OCI-LY7 (cell line): ENCODE data around the gene ANKRD11. TPM values are rescaled to one million over a fixed set of nuclear protein-coding genes. Genes with fewer than 3 reads are reported as not detected.
"Not testable (repeated sequence)": the region's sequence is repeated elsewhere in the genome, so short reads cannot be mapped to it uniquely, and the experiment has no call there.

Source experiments
- BruUV-seq: library from RNA; stranded (reverse); fragments of 400-500 nt; replicated peaks from 2 replicates; lab custom pipeline; 2021; lab: Mats Ljungman, UMichigan
- CTCF ChIA-PET: fragments of 300-600 bp; sonication (Branson Sonifier 250); formaldehyde crosslinking; loops from one replicate; lab custom pipeline; 2022; ENCODE audit warnings: antibody characterized with exemption; ENCODE audit not compliant: unreplicated experiment; lab: Charles Lee
- POLR2A ChIA-PET: fragments of 300-600 bp; sonication (Branson Sonifier 250); formaldehyde crosslinking; loops from one replicate; lab custom pipeline; 2022; ENCODE audit warnings: antibody characterized with exemption; lab: Charles Lee
- DNase-seq: peaks from one replicate; pipeline ENCODE4 v3.0.0-alpha.2; 2015; ENCODE audit warnings: low spot score
- H2AFZ ChIP-seq: fragments of 200-600 bp; sonication (generic), shearing (Covaris generic); 2 replicates; pipeline ENCODE4 v1.6.1; 2014; ENCODE audit warnings: mild to moderate bottlenecking, antibody characterized with exemption, low read length, moderate library complexity
- H3K27ac ChIP-seq: fragments of 200-600 bp; sonication (generic); 2 replicates; pipeline ENCODE4 v1.5.1; 2014; ENCODE audit warnings: mixed run types, low read depth, mild to moderate bottlenecking, moderate library complexity, low read length, inconsistent platforms; ENCODE audit not compliant: poor library complexity, severe bottlenecking
- H3K36me3 ChIP-seq: fragments of 200-600 bp; sonication (generic); 2 replicates; pipeline ENCODE4 v1.6.1; 2014; ENCODE audit warnings: mild to moderate bottlenecking, antibody characterized with exemption, low read length, moderate library complexity, mixed read lengths; ENCODE audit not compliant: insufficient read depth
- H3K4me1 ChIP-seq: fragments of 200-600 bp; sonication (generic); 2 replicates; pipeline ENCODE4 v1.5.1; 2014; ENCODE audit warnings: mild to moderate bottlenecking, low read length; ENCODE audit not compliant: insufficient read depth, poor library complexity, severe bottlenecking
- H3K4me2 ChIP-seq: fragments of 200-600 bp; sonication (generic); 2 replicates; pipeline ENCODE4 v1.6.1; 2014; ENCODE audit warnings: mild to moderate bottlenecking, low read length
- H3K4me3 ChIP-seq: fragments of 200-600 bp; sonication (generic); 2 replicates; pipeline ENCODE4 v1.5.1; 2014; ENCODE audit warnings: mild to moderate bottlenecking, low read depth, low read length; ENCODE audit not compliant: poor library complexity, severe bottlenecking
- H3K79me2 ChIP-seq: fragments of 200-600 bp; sonication (generic); 2 replicates; pipeline ENCODE4 v1.6.1; 2016; ENCODE audit warnings: low read depth, mild to moderate bottlenecking, low read length, moderate library complexity, mixed read lengths; ENCODE audit not compliant: insufficient read depth
- H3K9me2 ChIP-seq: fragments of 200-600 bp; sonication (generic); 2 replicates; pipeline ENCODE4 v1.6.1; 2016; ENCODE audit warnings: mild to moderate bottlenecking, low read length, mixed read lengths; ENCODE audit not compliant: insufficient read depth
- H3K9me3 ChIP-seq: fragments of 200-600 bp; sonication (generic); 2 replicates; pipeline ENCODE4 v1.6.1; 2014; ENCODE audit warnings: mild to moderate bottlenecking, mixed run types, low read length, mixed read lengths
- H4K20me1 ChIP-seq: fragments of 200-600 bp; sonication (generic); 2 replicates; pipeline ENCODE4 v1.6.1; 2014; ENCODE audit warnings: mild to moderate bottlenecking, antibody characterized with exemption, low read length, moderate library complexity, mixed read lengths; ENCODE audit not compliant: insufficient read depth
- EZH2phosphoT487 ChIP-seq: fragments of 200-600 bp; sonication (generic); IDR thresholded peaks from 2 replicates; pipeline ENCODE4 v1.6.1; 2018; ENCODE audit warnings: low read depth, borderline replicate concordance, mild to moderate bottlenecking, mixed run types, antibody characterized with exemption, low read length, moderate library complexity, mixed read lengths
- intact Hi-C: fragments of 100-400 bp; cut with micrococcal nuclease; formaldehyde crosslinking; loops from one replicate; pipeline ENCODE4 v1.10.0; 2022; ENCODE audit not compliant: unreplicated experiment
- total RNA-seq, 2 experiments: library from RNA; depleted of rRNA in 1 of 2; stranded (reverse); fragments of >200 nt in 1 of 2; shearing (Covaris generic) in 1 of 2; gene quantifications; 2 replicates each; pipeline ENCODE4 v1.2.3, GENCODE V29; 2014 to 2022
- TF ChIP-seq, protein P1 (sequence below): fragments of 200-600 bp; sonication (generic); conservative IDR thresholded peaks from 2 replicates; pipeline ENCODE4 v1.5.1; 2014; ENCODE audit warnings: mild to moderate bottlenecking, antibody characterized with exemption, low read length, moderate library complexity, mixed read lengths

ANKRD11 gene
- total RNA-seq, 2 experiments from 2014 or later: 89.1 to 251 TPM

DNA sequence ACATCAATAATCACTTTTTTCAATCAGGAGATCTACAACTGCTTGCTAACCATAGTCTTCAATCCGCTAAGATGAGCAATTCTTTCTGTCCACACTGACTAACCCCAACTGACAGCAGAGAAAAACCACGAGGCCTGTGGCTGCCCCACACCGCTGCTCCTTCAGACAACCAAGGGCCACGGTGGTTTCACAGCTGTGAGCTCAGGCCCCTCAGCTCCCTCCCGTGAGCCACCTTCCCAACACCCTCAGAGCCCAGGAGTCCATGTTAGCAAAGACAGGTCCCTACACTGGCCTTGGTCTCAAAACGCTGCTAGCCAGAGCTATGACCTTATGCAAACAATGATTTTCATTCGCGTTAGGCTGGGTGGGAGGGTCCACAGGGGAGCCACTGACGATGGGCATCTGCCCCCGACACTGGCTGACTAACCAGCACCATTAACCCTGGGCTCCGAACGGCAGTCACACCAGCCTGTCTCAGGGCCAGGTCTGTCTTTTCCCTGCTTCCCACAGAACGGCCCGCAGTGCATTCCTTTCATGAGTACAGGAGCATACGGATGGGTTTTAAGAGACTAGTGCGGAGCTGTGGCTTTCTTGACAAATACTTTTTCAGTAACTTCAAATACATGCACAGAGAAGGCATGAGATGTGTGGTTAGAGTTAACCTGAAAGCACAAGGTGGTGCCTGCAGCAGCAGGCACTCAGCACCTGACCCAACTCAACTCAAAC, 67.3 kb downstream of the ANKRD11 start:
- H3K9me2 ChIP-seq: no peaks in the 10 kb centered on the region
- H3K4me1 ChIP-seq: peaks cover 3% of the 10 kb centered on the region
- H3K9me3 ChIP-seq: no peaks in the 10 kb centered on the region
- TF ChIP-seq EZH2phosphoT487: no peak
- TF ChIP-seq, protein P1, sequence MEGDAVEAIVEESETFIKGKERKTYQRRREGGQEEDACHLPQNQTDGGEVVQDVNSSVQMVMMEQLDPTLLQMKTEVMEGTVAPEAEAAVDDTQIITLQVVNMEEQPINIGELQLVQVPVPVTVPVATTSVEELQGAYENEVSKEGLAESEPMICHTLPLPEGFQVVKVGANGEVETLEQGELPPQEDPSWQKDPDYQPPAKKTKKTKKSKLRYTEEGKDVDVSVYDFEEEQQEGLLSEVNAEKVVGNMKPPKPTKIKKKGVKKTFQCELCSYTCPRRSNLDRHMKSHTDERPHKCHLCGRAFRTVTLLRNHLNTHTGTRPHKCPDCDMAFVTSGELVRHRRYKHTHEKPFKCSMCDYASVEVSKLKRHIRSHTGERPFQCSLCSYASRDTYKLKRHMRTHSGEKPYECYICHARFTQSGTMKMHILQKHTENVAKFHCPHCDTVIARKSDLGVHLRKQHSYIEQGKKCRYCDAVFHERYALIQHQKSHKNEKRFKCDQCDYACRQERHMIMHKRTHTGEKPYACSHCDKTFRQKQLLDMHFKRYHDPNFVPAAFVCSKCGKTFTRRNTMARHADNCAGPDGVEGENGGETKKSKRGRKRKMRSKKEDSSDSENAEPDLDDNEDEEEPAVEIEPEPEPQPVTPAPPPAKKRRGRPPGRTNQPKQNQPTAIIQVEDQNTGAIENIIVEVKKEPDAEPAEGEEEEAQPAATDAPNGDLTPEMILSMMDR: no peak
- CTCF ChIA-PET: no interaction called here
- H2AFZ ChIP-seq: no peak overlapping the region
- POLR2A ChIA-PET: interaction anchor here (0.6 to 0.9 kb wide), 3 partner anchors 12 to 550 kb away, joined by 3 to 4 read pairs (median 3); no protein-coding TSS in a partner anchor
- intact Hi-C loops: no loop called here
- H4K20me1 ChIP-seq: peaks cover 40% of the 10 kb centered on the region
- peaks cover 61% of the 10 kb centered on the region for H3K36me3 ChIP-seq
- H3K27ac ChIP-seq: no peak overlapping the region
- DNase-seq: no peak
- H3K4me2 ChIP-seq: no peak overlapping the region
- peaks cover 96% of the 10 kb centered on the region for H3K79me2 ChIP-seq
- no peak overlapping the region for H3K4me3 ChIP-seq
- BruUV-seq: no TSS peak

DNA sequence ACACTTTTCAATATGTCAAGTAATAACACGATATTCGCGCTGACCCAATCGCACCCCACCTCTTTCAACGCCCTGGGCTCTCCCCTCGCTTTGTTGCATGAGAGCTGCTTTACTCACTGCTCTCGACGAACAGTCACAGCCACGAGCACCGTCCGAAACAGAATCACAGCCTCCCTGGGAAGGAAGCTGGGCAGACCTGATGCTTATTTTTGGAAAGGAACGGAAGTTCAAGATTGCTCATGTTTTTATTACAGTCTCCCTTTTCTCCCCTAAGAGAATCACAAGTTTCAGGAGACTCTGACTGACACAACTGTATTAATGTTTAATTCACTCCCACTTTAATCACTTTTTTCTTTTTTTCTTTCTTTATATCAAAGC, 67.8 kb downstream of the ANKRD11 start:
- Histone ChIP-seq H3K79me2 (peaks cover 96% of the 10 kb centered on the region), H3K36me3 (peaks cover 66% of the 10 kb centered on the region), H3K4me1 (peaks cover 3% of the 10 kb centered on the region), H3K4me2 (no peak overlapping the region), H3K27ac (no peak overlapping the region), H3K4me3 (no peak overlapping the region), H4K20me1 (peaks cover 44% of the 10 kb centered on the region), H3K9me3 (no peaks in the 10 kb centered on the region), H3K9me2 (no peaks in the 10 kb centered on the region), H2AFZ (no peak overlapping the region)
- intact Hi-C loops: no loop called here
- ChIA-PET CTCF (no interaction called here), POLR2A (interaction anchor here (0.6 to 0.9 kb wide), 4 partner anchors 11 to 549 kb away, joined by 3 to 4 read pairs (median 4); no protein-coding TSS in a partner anchor)
- no peak for DNase-seq
- no TSS peak for BruUV-seq
- TF ChIP-seq EZH2phosphoT487: no peak
- TF ChIP-seq, protein P1: no peak

DNA sequence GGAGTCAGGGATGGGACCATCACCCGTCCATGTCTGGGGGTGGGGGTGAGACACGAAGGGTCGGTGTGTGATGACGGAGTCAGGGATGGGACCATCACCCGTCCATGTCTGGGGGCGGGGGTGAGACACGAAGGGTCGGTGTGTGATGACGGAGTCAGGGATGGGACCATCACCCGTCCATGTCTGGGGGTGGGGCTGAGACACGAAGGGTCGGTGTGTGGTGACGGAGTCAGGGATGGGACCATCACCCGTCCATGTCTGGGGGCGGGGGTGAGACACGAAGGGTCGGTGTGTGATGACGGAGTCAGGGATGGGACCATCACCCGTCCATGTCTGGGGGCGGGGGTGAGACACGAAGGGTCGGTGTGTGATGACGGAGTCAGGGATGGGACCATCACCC, 69.1 kb downstream of the ANKRD11 start:
- Histone ChIP-seq H4K20me1 (peaks cover 49% of the 10 kb centered on the region), H3K79me2 (peaks cover 96% of the 10 kb centered on the region), H3K36me3 (peaks cover 71% of the 10 kb centered on the region)
- POLR2A ChIA-PET, DNase-seq, intact Hi-C loops, H3K27ac ChIP-seq, BruUV-seq, H3K4me3 ChIP-seq, H3K9me2 ChIP-seq, H3K4me2 ChIP-seq, CTCF ChIA-PET, H3K4me1 ChIP-seq, H3K9me3 ChIP-seq, H2AFZ ChIP-seq: not testable (repeated sequence)
